ENCODE measurements around the gene COG1. TPM values are rescaled to one million over a fixed set of nuclear protein-coding genes. Genes with fewer than 3 reads are reported as not detected.

The COG1 gene
- total and polyA plus RNA-seq, 4 donors: 6.9 to 16.5 (median 12.0) TPM

DNA sequence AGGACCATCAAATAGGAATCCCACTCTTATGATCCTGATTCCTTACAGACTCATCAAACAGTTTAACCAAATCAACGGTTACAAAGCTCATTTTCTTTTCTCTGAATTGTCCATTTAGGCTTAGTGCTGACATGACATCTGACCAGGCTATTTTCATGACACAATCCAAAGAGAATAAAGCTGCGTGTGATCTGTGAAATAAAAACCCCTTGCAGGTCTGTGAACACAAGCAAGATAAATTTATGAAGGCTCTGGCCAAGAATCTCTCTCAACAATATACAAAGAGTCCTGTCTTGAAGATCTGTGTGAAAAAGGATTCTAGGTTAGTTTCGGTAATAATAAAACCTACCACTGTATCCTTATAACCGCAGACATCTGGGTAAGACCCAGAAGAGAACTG is 22.0 kb downstream of the COG1 start:
- H3K4me1 ChIP-seq (ENCODE audit: control insufficient read depth in 4 of 4, insufficient read depth in 4 of 4, low read length in 3 of 4): no peaks in the 10 kb centered on the region
- TF ChIP-seq EGR1 (IDR thresholded peaks at IDR 0.05; ENCODE audit: low read depth in 2 of 2) (no peak), FOXA1 (IDR thresholded peaks at IDR 0.05) (no peak), TAF1 (conservative IDR thresholded peaks at IDR 0.05) (no peak), FOXA2 (IDR thresholded peaks at IDR 0.05) (no peak), JUND (IDR thresholded peaks at IDR 0.05) (no peak), NR2F2 (IDR thresholded peaks at IDR 0.05) (no peak), HNF4G (IDR thresholded peaks at IDR 0.05) (no peak), GABPA (IDR thresholded peaks at IDR 0.05 in 1 of 2, conservative IDR thresholded peaks at IDR 0.05 in 1 of 2) (no peak), RAD21 (IDR thresholded peaks at IDR 0.05) (no peak)
- TF ChIP-seq, protein P1, sequence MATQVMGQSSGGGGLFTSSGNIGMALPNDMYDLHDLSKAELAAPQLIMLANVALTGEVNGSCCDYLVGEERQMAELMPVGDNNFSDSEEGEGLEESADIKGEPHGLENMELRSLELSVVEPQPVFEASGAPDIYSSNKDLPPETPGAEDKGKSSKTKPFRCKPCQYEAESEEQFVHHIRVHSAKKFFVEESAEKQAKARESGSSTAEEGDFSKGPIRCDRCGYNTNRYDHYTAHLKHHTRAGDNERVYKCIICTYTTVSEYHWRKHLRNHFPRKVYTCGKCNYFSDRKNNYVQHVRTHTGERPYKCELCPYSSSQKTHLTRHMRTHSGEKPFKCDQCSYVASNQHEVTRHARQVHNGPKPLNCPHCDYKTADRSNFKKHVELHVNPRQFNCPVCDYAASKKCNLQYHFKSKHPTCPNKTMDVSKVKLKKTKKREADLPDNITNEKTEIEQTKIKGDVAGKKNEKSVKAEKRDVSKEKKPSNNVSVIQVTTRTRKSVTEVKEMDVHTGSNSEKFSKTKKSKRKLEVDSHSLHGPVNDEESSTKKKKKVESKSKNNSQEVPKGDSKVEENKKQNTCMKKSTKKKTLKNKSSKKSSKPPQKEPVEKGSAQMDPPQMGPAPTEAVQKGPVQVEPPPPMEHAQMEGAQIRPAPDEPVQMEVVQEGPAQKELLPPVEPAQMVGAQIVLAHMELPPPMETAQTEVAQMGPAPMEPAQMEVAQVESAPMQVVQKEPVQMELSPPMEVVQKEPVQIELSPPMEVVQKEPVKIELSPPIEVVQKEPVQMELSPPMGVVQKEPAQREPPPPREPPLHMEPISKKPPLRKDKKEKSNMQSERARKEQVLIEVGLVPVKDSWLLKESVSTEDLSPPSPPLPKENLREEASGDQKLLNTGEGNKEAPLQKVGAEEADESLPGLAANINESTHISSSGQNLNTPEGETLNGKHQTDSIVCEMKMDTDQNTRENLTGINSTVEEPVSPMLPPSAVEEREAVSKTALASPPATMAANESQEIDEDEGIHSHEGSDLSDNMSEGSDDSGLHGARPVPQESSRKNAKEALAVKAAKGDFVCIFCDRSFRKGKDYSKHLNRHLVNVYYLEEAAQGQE (IDR thresholded peaks at IDR 0.05): no peak
- TF ChIP-seq, protein P2, sequence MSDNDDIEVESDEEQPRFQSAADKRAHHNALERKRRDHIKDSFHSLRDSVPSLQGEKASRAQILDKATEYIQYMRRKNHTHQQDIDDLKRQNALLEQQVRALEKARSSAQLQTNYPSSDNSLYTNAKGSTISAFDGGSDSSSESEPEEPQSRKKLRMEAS (IDR thresholded peaks at IDR 0.05): no peak
- TF ChIP-seq, protein P3, sequence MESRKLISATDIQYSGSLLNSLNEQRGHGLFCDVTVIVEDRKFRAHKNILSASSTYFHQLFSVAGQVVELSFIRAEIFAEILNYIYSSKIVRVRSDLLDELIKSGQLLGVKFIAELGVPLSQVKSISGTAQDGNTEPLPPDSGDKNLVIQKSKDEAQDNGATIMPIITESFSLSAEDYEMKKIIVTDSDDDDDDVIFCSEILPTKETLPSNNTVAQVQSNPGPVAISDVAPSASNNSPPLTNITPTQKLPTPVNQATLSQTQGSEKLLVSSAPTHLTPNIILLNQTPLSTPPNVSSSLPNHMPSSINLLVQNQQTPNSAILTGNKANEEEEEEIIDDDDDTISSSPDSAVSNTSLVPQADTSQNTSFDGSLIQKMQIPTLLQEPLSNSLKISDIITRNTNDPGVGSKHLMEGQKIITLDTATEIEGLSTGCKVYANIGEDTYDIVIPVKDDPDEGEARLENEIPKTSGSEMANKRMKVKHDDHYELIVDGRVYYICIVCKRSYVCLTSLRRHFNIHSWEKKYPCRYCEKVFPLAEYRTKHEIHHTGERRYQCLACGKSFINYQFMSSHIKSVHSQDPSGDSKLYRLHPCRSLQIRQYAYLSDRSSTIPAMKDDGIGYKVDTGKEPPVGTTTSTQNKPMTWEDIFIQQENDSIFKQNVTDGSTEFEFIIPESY (IDR thresholded peaks at IDR 0.05): no peak
- TF ChIP-seq, protein P4, sequence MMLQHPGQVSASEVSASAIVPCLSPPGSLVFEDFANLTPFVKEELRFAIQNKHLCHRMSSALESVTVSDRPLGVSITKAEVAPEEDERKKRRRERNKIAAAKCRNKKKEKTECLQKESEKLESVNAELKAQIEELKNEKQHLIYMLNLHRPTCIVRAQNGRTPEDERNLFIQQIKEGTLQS (IDR thresholded peaks at IDR 0.05): no peak
- H3K9ac ChIP-seq (ENCODE audit: low read depth in 1 of 2, low read length in 2 of 2): no peak overlapping the region
- peaks cover 3 to 6% (median 5%) of the 10 kb centered on the region in 4 donors for H3K36me3 ChIP-seq (ENCODE audit: control insufficient read depth in 4 of 4, insufficient read depth in 3 of 4, low read depth in 1 of 4, low read length in 3 of 4)
- no peak overlapping the region for H3K4me3 ChIP-seq (ENCODE audit: low read depth in 1 of 3, low read length in 3 of 3)
- no peaks in the 10 kb centered on the region for H3K27me3 ChIP-seq (ENCODE audit: control insufficient read depth in 4 of 4, insufficient read depth in 4 of 4, low read length in 3 of 4)
- DNase-seq (ENCODE audit: low spot score): no peak
- no peaks in the 10 kb centered on the region for H3K9me3 ChIP-seq (ENCODE audit: control insufficient read depth in 4 of 4, low read length in 3 of 4)
- H3K27ac ChIP-seq (ENCODE audit: low read depth in 1 of 2, low read length in 2 of 2): no peak overlapping the region
- 70% methylated on average over 4 of the region's 4 CpGs for WGBS

DNA sequence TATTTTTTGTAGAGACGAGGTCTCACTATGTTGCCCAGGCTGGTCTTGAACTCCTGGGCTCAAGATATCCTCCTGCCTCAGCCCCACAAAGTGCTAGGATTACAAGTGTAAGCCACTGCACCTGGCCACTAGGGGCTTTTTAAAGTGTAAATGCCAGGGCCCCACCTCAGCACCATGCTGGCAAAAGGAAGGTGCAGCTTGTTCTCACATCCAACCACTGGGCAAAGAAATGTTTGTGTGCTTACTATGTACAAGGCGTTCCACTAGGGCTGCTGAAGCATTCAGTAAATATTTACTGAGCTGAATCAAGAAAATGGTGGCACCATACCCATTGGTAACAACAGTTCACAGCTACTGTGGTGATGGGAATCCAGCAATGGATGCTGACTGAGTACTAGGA is 22.6 kb downstream of the COG1 start:
- Histone ChIP-seq H3K9ac (ENCODE audit: low read depth in 1 of 2, low read length in 2 of 2) (no peak overlapping the region), H3K4me1 (ENCODE audit: control insufficient read depth in 4 of 4, insufficient read depth in 4 of 4, low read length in 3 of 4) (no peaks in the 10 kb centered on the region), H3K27me3 (ENCODE audit: control insufficient read depth in 4 of 4, insufficient read depth in 4 of 4, low read length in 3 of 4) (no peaks in the 10 kb centered on the region), H3K36me3 (ENCODE audit: control insufficient read depth in 4 of 4, insufficient read depth in 3 of 4, low read depth in 1 of 4, low read length in 3 of 4) (peaks cover 0 to 4% (median 3%) of the 10 kb centered on the region in 4 donors), H3K4me3 (ENCODE audit: low read depth in 1 of 3, low read length in 3 of 3) (no peak overlapping the region), H3K9me3 (ENCODE audit: control insufficient read depth in 4 of 4, low read length in 3 of 4) (no peaks in the 10 kb centered on the region), H3K27ac (ENCODE audit: low read depth in 1 of 2, low read length in 2 of 2) (no peak overlapping the region)
- 74% methylated on average over 2 of the region's 2 CpGs for WGBS
- DNase-seq (ENCODE audit: low spot score): no peak
- TF ChIP-seq NR2F2 (IDR thresholded peaks at IDR 0.05) (no peak), TAF1 (conservative IDR thresholded peaks at IDR 0.05) (no peak), EGR1 (IDR thresholded peaks at IDR 0.05; ENCODE audit: low read depth in 2 of 2) (no peak), FOXA1 (IDR thresholded peaks at IDR 0.05) (no peak), HNF4A (conservative IDR thresholded peaks at IDR 0.05) (no peak), RXRA (IDR thresholded peaks at IDR 0.05) (no peak), GABPA (IDR thresholded peaks at IDR 0.05 in 1 of 2, conservative IDR thresholded peaks at IDR 0.05 in 1 of 2) (no peak), JUND (IDR thresholded peaks at IDR 0.05) (no peak), SP1 (IDR thresholded peaks at IDR 0.05) (no peak), YY1 (IDR thresholded peaks at IDR 0.05) (no peak), HNF4G (IDR thresholded peaks at IDR 0.05) (no peak)
- TF ChIP-seq, protein P2 (IDR thresholded peaks at IDR 0.05): no peak
- TF ChIP-seq, protein P1 (IDR thresholded peaks at IDR 0.05): no peak
- TF ChIP-seq, protein P5, sequence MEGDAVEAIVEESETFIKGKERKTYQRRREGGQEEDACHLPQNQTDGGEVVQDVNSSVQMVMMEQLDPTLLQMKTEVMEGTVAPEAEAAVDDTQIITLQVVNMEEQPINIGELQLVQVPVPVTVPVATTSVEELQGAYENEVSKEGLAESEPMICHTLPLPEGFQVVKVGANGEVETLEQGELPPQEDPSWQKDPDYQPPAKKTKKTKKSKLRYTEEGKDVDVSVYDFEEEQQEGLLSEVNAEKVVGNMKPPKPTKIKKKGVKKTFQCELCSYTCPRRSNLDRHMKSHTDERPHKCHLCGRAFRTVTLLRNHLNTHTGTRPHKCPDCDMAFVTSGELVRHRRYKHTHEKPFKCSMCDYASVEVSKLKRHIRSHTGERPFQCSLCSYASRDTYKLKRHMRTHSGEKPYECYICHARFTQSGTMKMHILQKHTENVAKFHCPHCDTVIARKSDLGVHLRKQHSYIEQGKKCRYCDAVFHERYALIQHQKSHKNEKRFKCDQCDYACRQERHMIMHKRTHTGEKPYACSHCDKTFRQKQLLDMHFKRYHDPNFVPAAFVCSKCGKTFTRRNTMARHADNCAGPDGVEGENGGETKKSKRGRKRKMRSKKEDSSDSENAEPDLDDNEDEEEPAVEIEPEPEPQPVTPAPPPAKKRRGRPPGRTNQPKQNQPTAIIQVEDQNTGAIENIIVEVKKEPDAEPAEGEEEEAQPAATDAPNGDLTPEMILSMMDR (IDR thresholded peaks at IDR 0.05; ENCODE audit: low read depth, low read length, missing input control): no peak
- TF ChIP-seq, protein P3 (IDR thresholded peaks at IDR 0.05): no peak

All from liver (tissue), 9 donors.